ENCODE data around the gene DOCK11.

Gene DOCK11

GRCh38 chrX:118548841-118549240 lies 53.2 kb downstream of the DOCK11 start:
- no peak overlapping the region for H3K27ac Mint-ChIP-seq (ENCODE audit: low read depth)
- DNase-seq (ENCODE audit: low spot score in 2 of 2), result no peak
- ATAC-seq (replicated peaks; ENCODE audit: extremely low read depth, poor library complexity, severe bottlenecking), result no peak
- peaks cover 4% of the 10 kb centered on the region for H3K4me1 Mint-ChIP-seq
- no peaks in the 10 kb centered on the region for H3K9me3 Mint-ChIP-seq
- no peak overlapping the region for H3K4me3 Mint-ChIP-seq
- H3K27me3 Mint-ChIP-seq, result no peaks in the 10 kb centered on the region
- H3K36me3 Mint-ChIP-seq (ENCODE audit: insufficient read depth), result peaks cover 42% of the 10 kb centered on the region

DNA sequence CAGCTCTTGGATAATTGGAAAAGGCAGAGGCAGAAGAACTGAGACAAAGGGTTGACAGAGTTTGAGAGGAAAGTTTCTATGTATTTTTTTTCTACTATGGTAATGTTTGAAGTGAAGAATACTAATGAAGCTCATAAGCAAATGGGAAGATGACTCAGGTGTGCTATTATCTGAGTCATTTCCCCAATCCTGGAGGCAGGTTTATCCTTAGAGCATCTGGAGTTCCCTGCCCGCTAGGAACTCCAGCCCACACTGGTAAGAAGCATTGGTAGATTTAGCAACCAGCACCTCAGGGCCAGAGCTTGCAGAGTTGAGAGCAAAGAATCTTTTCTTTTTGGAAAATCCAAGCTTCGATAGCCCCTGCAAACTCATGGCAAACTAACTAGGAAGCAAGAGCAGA lies 55.2 kb downstream of the DOCK11 start:
- Mint-ChIP-seq H3K27ac (ENCODE audit: low read depth) (no peak overlapping the region), H3K9me3 (no peaks in the 10 kb centered on the region), H3K4me1 (peaks cover 4% of the 10 kb centered on the region), H3K4me3 (no peak overlapping the region), H3K36me3 (ENCODE audit: insufficient read depth) (peaks cover 32% of the 10 kb centered on the region), H3K27me3 (no peaks in the 10 kb centered on the region)
- ATAC-seq (replicated peaks; ENCODE audit: extremely low read depth, poor library complexity, severe bottlenecking) (no peak), DNase-seq (ENCODE audit: low spot score in 2 of 2) (no peak)

GRCh38 chrX:118551426-118551825 lies 55.8 kb downstream of the DOCK11 start:
- ATAC-seq (replicated peaks; ENCODE audit: extremely low read depth, poor library complexity, severe bottlenecking) (no peak), DNase-seq (ENCODE audit: low spot score in 2 of 2) (no peak)
- Mint-ChIP-seq H3K36me3 (ENCODE audit: insufficient read depth) (peaks cover 30% of the 10 kb centered on the region), H3K4me1 (peaks cover 4% of the 10 kb centered on the region), H3K27ac (ENCODE audit: low read depth) (no peak overlapping the region), H3K27me3 (no peaks in the 10 kb centered on the region), H3K4me3 (no peak overlapping the region), H3K9me3 (no peaks in the 10 kb centered on the region)

GRCh38 chrX:118552121-118552900 lies 56.7 kb downstream of the DOCK11 start:
- H3K4me3 Mint-ChIP-seq, result no peak overlapping the region
- ATAC-seq (replicated peaks; ENCODE audit: extremely low read depth, poor library complexity, severe bottlenecking) (no peak), DNase-seq (ENCODE audit: low spot score in 2 of 2) (no peak)
- H3K4me1 Mint-ChIP-seq, result peaks cover 9% of the 10 kb centered on the region
- no peak overlapping the region for H3K27ac Mint-ChIP-seq (ENCODE audit: low read depth)
- H3K9me3 Mint-ChIP-seq, result no peaks in the 10 kb centered on the region
- peaks cover 32% of the 10 kb centered on the region for H3K36me3 Mint-ChIP-seq (ENCODE audit: insufficient read depth)
- no peaks in the 10 kb centered on the region for H3K27me3 Mint-ChIP-seq

- Mint-ChIP-seq H3K4me1 (peaks cover 11% of the 10 kb centered on the region), H3K4me3 (no peak overlapping the region), H3K27me3 (no peaks in the 10 kb centered on the region), H3K36me3 (ENCODE audit: insufficient read depth) (peaks cover 32% of the 10 kb centered on the region), H3K9me3 (no peaks in the 10 kb centered on the region), H3K27ac (ENCODE audit: low read depth) (no peak overlapping the region)
- no peak for ATAC-seq (replicated peaks; ENCODE audit: extremely low read depth, poor library complexity, severe bottlenecking)
- no peak for DNase-seq (ENCODE audit: low spot score in 2 of 2)
Measured at GRCh38 chrX:118553042-118553710, 57.6 kb downstream of the DOCK11 start.

DNA sequence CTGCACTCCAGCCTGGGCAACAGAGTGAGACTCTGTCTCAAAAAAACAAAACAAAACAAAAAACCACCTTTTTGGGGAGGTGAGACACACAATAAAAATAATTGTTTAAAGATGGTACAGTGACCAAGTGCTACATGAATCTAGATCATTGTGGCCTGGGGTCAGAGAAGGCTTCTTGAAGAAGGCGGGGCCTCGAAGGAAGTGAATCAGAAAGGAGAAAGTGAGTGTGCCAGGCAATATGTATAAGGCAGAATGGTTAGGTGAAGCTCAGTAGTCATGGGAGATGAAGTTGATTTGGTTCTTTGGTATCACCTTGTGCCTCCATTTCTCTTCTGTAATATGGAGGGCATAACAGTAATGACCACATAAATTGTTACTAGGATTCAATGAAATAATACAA lies 58.9 kb downstream of the DOCK11 start:
- H3K4me3 Mint-ChIP-seq, result no peak overlapping the region
- no peaks in the 10 kb centered on the region for H3K27me3 Mint-ChIP-seq
- ATAC-seq (replicated peaks; ENCODE audit: extremely low read depth, poor library complexity, severe bottlenecking) (no peak), DNase-seq (ENCODE audit: low spot score in 2 of 2) (no peak)
- peaks cover 30% of the 10 kb centered on the region for H3K36me3 Mint-ChIP-seq (ENCODE audit: insufficient read depth)
- no peaks in the 10 kb centered on the region for H3K9me3 Mint-ChIP-seq
- peak overlapping the region; percentile 59 for H3K27ac Mint-ChIP-seq (ENCODE audit: low read depth)
- H3K4me1 Mint-ChIP-seq, result peaks cover 11% of the 10 kb centered on the region

GRCh38 chrX:118558926-118559325 lies 63.3 kb downstream of the DOCK11 start:
- Mint-ChIP-seq H3K9me3 (no peaks in the 10 kb centered on the region), H3K27ac (ENCODE audit: low read depth) (no peak overlapping the region), H3K27me3 (no peaks in the 10 kb centered on the region), H3K4me3 (no peak overlapping the region), H3K4me1 (peaks cover 17% of the 10 kb centered on the region), H3K36me3 (ENCODE audit: insufficient read depth) (peaks cover 32% of the 10 kb centered on the region)
- DNase-seq (ENCODE audit: low spot score in 2 of 2), result no peak
- ATAC-seq (replicated peaks; ENCODE audit: extremely low read depth, poor library complexity, severe bottlenecking), result no peak

GRCh38 chrX:118560489-118560888 lies 64.9 kb downstream of the DOCK11 start:
- H3K4me1 Mint-ChIP-seq, result peaks cover 23% of the 10 kb centered on the region
- DNase-seq (ENCODE audit: low spot score in 2 of 2) (no peak), ATAC-seq (replicated peaks; ENCODE audit: extremely low read depth, poor library complexity, severe bottlenecking) (no peak)
- no peak overlapping the region for H3K27ac Mint-ChIP-seq (ENCODE audit: low read depth)
- H3K9me3 Mint-ChIP-seq, result no peaks in the 10 kb centered on the region
- peaks cover 34% of the 10 kb centered on the region for H3K36me3 Mint-ChIP-seq (ENCODE audit: insufficient read depth)
- no peak overlapping the region for H3K4me3 Mint-ChIP-seq
- H3K27me3 Mint-ChIP-seq, result no peaks in the 10 kb centered on the region

GRCh38 chrX:118562582-118563164 lies 67.1 kb downstream of the DOCK11 start:
- DNase-seq (ENCODE audit: low spot score in 2 of 2), result no peak
- Mint-ChIP-seq H3K4me1 (peaks cover 17% of the 10 kb centered on the region), H3K27me3 (no peaks in the 10 kb centered on the region), H3K9me3 (no peaks in the 10 kb centered on the region), H3K27ac (ENCODE audit: low read depth) (peak overlapping the region; percentile 33), H3K4me3 (no peak overlapping the region), H3K36me3 (ENCODE audit: insufficient read depth) (peaks cover 35% of the 10 kb centered on the region)
- ATAC-seq (replicated peaks; ENCODE audit: extremely low read depth, poor library complexity, severe bottlenecking), result no peak

DNA sequence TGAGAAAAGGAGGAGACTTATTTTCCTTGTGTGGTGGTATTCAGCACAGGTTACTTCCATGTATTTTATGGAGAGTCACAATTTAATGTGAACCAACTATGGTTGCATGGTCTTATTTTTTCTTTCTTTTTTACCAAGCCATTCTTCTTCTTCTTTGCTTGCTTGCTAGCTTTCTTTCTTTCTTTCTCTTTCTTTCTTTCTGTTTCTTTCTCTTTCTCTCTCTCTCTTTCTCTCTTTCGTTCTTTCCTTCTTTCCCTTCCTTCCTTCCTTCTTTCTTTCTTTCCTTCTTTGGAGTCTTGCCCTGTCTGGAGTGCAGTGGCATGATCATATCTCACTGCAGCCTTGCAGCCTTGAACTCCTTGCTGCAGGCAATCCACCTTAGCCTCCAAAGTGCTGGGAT lies 68.9 kb downstream of the DOCK11 start:
- no peak overlapping the region for H3K4me3 Mint-ChIP-seq
- no peak for ATAC-seq (replicated peaks; ENCODE audit: extremely low read depth, poor library complexity, severe bottlenecking)
- H3K9me3 Mint-ChIP-seq, result no peaks in the 10 kb centered on the region
- H3K27ac Mint-ChIP-seq (ENCODE audit: low read depth), result peak overlapping the region; percentile 92
- no peak for DNase-seq (ENCODE audit: low spot score in 2 of 2)
- H3K27me3 Mint-ChIP-seq, result no peaks in the 10 kb centered on the region
- peaks cover 17% of the 10 kb centered on the region for H3K4me1 Mint-ChIP-seq
- peaks cover 42% of the 10 kb centered on the region for H3K36me3 Mint-ChIP-seq (ENCODE audit: insufficient read depth)

DNA sequence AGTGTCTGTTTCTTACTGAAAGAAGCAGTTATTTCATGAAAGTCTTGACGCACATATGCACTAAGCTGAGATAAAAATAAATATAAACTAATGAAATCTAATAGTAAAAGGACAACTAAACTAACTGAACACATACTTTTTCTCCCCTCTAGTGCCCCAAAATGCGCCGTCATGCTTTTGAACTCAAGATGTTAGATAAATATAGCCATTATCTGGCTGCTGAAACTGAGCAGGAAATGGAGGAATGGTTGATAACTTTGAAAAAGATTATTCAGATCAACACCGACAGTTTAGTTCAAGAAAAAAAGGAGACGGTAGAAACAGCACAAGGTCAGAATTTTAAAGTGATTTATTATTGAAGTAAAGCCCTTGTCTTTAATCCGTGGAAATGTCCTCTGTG lies 70.2 kb downstream of the DOCK11 start:
- no peak overlapping the region for H3K27ac Mint-ChIP-seq (ENCODE audit: low read depth)
- ATAC-seq (replicated peaks; ENCODE audit: extremely low read depth, poor library complexity, severe bottlenecking) (no peak), DNase-seq (ENCODE audit: low spot score in 2 of 2) (no peak)
- H3K36me3 Mint-ChIP-seq (ENCODE audit: insufficient read depth), result peaks cover 49% of the 10 kb centered on the region
- no peak overlapping the region for H3K4me3 Mint-ChIP-seq
- no peaks in the 10 kb centered on the region for H3K27me3 Mint-ChIP-seq
- H3K4me1 Mint-ChIP-seq, result peaks cover 17% of the 10 kb centered on the region
- no peaks in the 10 kb centered on the region for H3K9me3 Mint-ChIP-seq

DNA sequence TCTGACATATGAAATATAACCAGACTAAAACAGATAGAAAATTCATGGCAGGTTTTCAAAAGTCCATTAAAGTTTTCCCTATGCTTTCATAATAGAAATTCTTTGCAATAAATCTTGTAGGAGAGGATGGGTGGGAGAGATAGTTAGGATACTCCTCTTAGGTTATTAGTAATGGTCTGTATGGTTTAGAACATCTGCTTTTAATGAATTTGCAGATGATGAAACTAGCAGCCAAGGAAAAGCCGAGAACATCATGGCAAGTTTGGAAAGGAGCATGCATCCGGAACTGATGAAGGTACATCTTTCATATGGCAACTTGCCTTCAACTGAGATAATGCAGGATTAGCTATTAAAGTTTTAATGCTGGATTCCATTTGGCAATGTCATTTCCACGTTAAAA lies 70.7 kb downstream of the DOCK11 start:
- peaks cover 17% of the 10 kb centered on the region for H3K4me1 Mint-ChIP-seq
- no peak overlapping the region for H3K27ac Mint-ChIP-seq (ENCODE audit: low read depth)
- H3K4me3 Mint-ChIP-seq, result no peak overlapping the region
- ATAC-seq (replicated peaks; ENCODE audit: extremely low read depth, poor library complexity, severe bottlenecking), result no peak
- no peaks in the 10 kb centered on the region for H3K27me3 Mint-ChIP-seq
- H3K9me3 Mint-ChIP-seq, result no peaks in the 10 kb centered on the region
- no peak for DNase-seq (ENCODE audit: low spot score in 2 of 2)
- peaks cover 51% of the 10 kb centered on the region for H3K36me3 Mint-ChIP-seq (ENCODE audit: insufficient read depth)

DNA sequence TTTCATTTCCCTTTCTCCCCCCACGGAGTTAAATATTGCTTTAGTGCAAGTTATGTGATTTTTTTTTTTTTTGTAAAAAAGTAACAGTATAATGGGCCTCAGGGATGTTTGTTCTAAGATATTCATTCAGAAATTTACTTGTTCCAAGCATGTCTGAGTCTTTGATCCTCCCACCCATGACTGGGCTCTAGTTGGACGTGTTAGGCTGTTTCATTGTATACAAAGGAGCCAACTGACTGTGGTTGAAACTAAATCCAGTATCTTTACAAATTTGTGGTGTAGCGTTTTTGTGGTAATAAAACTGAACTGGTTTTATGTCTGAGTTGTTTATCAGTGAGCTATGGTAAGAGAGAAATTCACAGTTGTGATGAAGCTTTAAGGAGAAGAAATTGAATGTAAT lies 74.1 kb downstream of the DOCK11 start:
- Mint-ChIP-seq H3K36me3 (ENCODE audit: insufficient read depth) (peaks cover 60% of the 10 kb centered on the region), H3K9me3 (no peaks in the 10 kb centered on the region), H3K4me3 (no peak overlapping the region), H3K4me1 (peaks cover 1% of the 10 kb centered on the region), H3K27ac (ENCODE audit: low read depth) (peak overlapping the region; percentile 32), H3K27me3 (no peaks in the 10 kb centered on the region)
- DNase-seq (ENCODE audit: low spot score in 2 of 2) (no peak), ATAC-seq (replicated peaks; ENCODE audit: extremely low read depth, poor library complexity, severe bottlenecking) (no peak)

Measured in central memory CD8-positive, alpha-beta T cell (primary cell).